Chondrocyte (in vitro differentiated cells): ENCODE measurements around the gene CTSH. TPM values are rescaled to one million over a fixed set of nuclear protein-coding genes. Genes with fewer than 3 reads are reported as not detected.
"Not testable (repeated sequence)": the region's sequence is repeated elsewhere in the genome, so short reads cannot be mapped to it uniquely, and the experiment has no call there.

Experiments
- DNase-seq: peaks from one replicate; pipeline ENCODE4 v3.0.0; 2021; ENCODE audit warnings: mixed read lengths, low spot score
- H3K27ac Mint-ChIP-seq: one replicate; pipeline ENCODE4 v1.8.0; 2021; ENCODE audit warnings: mild to moderate bottlenecking, moderate library complexity, mixed read lengths; ENCODE audit not compliant: unreplicated experiment
- H3K27me3 Mint-ChIP-seq: 2 replicates; pipeline ENCODE4 v1.8.0; 2021; ENCODE audit warnings: low read depth, mixed read lengths
- H3K36me3 Mint-ChIP-seq: 2 replicates; pipeline ENCODE4 v1.8.0; 2021; ENCODE audit warnings: low read depth, mixed read lengths
- H3K4me1 Mint-ChIP-seq: 2 replicates; pipeline ENCODE4 v1.8.0; 2021; ENCODE audit warnings: low read depth, mild to moderate bottlenecking, mixed read lengths
- H3K4me3 Mint-ChIP-seq: one replicate; pipeline ENCODE4 v1.8.0; 2021; ENCODE audit warnings: mild to moderate bottlenecking, moderate library complexity, mixed read lengths; ENCODE audit not compliant: unreplicated experiment
- H3K9me3 Mint-ChIP-seq: 2 replicates; pipeline ENCODE4 v1.8.0; 2021; ENCODE audit warnings: low read depth, mixed read lengths
- total RNA-seq: library from RNA; stranded (reverse); gene quantifications from 3 replicates; pipeline ENCODE4 v1.2.1, GENCODE V29; 2021
- TF ChIP-seq, protein P1 (sequence below): fragments of 200-600 bp; sonication (generic); IDR thresholded peaks from 2 replicates; pipeline ENCODE4 v1.5.0; 2021; ENCODE audit warnings: antibody characterized with exemption, mild to moderate bottlenecking, moderate library complexity

The CTSH gene
- total RNA-seq, 1 donor from 2014 or later, result 22.5 TPM

DNA sequence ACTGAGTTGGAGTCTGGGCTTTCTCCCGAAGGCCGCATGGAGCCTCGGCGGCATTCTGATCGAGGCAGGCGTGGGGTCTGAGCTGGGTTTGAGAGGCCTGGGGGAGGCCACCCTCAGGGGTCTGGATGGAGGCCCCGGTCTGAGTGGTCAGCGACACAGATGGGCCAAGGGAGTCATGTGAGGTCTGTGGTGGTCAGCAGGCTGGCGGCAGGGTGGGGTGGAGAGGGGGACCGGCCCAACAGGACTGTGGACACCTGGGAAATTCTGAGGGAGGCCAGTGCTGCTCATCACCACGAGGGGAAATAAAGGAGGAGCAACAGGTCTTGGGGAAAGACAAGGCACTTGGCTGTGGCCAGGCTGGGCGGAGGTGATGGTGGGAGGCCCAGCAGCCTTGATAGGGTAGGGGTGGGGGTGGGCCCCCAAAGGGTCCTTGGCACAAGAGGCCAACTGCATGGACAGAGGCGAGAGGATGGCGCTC is 16.2 kb downstream of the CTSH start:
- no peak overlapping the region for H3K4me3 Mint-ChIP-seq
- H3K27me3 Mint-ChIP-seq, result no peaks in the 10 kb centered on the region
- no peak overlapping the region for H3K27ac Mint-ChIP-seq
- TF ChIP-seq, protein P1, sequence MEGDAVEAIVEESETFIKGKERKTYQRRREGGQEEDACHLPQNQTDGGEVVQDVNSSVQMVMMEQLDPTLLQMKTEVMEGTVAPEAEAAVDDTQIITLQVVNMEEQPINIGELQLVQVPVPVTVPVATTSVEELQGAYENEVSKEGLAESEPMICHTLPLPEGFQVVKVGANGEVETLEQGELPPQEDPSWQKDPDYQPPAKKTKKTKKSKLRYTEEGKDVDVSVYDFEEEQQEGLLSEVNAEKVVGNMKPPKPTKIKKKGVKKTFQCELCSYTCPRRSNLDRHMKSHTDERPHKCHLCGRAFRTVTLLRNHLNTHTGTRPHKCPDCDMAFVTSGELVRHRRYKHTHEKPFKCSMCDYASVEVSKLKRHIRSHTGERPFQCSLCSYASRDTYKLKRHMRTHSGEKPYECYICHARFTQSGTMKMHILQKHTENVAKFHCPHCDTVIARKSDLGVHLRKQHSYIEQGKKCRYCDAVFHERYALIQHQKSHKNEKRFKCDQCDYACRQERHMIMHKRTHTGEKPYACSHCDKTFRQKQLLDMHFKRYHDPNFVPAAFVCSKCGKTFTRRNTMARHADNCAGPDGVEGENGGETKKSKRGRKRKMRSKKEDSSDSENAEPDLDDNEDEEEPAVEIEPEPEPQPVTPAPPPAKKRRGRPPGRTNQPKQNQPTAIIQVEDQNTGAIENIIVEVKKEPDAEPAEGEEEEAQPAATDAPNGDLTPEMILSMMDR, result no peak
- H3K9me3 Mint-ChIP-seq, result no peaks in the 10 kb centered on the region
- peaks cover 4% of the 10 kb centered on the region for H3K4me1 Mint-ChIP-seq
- no peak for DNase-seq
- peaks cover 8% of the 10 kb centered on the region for H3K36me3 Mint-ChIP-seq

DNA sequence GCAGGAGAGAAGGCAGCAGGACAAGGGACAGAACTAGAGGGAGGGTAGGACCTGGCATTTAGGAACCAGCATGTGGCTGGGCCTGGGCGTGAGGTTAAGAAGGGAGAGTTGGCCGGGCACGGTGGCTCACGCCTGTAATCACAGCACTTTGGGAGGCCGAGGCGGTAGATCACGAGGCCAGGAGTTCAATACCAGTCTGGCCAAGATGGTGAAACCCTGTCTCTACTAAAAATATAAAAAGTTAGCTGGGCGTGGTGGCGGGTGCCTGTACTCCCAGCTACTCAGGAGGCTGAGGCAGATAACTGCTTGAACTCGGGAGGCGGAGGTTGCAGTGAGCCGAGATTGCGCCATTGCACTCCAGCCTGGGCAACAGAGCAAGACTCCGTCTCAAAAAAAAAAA is 16.7 kb downstream of the CTSH start:
- H3K9me3 Mint-ChIP-seq, DNase-seq, H3K4me3 Mint-ChIP-seq, H3K36me3 Mint-ChIP-seq, H3K27me3 Mint-ChIP-seq, H3K4me1 Mint-ChIP-seq, H3K27ac Mint-ChIP-seq: not testable (repeated sequence)

DNA sequence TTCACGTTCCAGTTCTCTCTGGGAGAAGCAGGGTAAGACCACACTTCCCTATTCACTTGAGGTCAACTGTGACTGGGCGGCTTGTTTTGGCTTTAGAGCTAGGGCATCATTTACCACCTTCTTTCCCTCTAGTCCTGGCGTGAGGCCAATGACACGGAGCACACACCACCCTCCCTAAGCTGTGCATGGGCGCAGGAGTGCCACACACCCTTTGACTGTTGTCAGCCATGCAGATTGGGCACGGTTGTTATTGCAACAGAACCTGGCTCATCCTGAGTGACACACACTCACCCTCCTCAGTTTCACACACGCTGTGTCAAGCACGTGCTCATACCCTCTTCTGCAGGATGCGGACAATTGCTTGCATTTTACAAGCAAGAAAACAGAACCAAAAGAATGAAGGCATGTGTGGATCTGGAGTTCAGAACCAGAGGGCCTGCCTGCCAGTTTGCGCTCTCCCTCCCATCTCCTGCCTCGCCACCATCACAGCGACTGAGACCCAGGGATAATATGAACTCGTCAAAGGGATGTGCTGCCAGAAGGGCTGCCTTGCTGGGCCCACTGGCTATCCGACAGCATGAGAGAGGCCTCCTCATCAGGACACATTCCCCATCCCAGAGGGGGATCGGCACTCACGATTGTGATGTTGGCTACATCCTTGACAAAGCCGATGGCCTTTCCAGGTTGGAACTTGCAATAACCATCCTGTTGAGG is 17.6 kb downstream of the CTSH start:
- Mint-ChIP-seq H3K36me3 (peaks cover 12% of the 10 kb centered on the region), H3K4me3 (no peak overlapping the region), H3K27me3 (no peaks in the 10 kb centered on the region), H3K9me3 (no peaks in the 10 kb centered on the region), H3K27ac (no peak overlapping the region), H3K4me1 (no peaks in the 10 kb centered on the region)
- DNase-seq, result no peak
- TF ChIP-seq, protein P1, result no peak

DNA sequence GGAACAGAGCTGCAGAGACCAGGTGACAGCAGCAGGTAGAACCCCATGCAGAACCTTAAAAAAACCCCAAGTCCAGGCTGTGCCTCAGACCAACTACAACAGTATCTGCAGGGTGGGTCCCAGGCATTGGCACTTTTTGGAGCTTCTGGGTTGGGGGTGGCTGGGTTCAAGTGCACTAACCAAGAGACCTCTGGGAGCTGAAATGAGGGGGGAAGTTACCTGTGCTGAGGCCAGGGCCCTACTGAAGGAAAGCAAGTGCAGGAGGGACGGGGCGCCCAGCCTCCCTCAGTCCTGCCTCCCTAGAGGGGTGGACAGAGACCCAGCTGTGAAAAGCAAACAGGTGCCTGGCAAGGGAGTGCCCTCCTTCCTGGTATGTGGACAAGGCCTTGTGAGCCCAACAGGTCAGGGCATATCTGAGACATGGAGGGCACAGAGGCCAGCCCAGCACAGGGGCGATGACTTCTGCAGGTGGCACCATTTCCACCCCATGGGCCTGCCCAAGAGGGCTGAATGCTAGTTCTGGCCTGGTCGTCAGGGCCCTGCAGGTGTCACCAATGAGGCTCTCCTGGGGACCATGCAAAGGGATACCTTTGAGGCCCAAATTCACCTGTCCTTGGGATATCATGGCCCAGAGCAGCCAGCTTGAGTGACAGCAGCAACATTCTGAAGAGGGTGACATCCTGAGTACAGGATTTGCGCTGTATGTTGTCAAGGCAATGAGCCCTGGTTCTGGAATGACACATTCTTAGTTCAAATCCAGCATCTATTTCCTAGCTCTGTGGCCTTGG is 18.7 kb downstream of the CTSH start:
- Mint-ChIP-seq H3K9me3 (no peaks in the 10 kb centered on the region), H3K27me3 (no peaks in the 10 kb centered on the region), H3K27ac (no peak overlapping the region), H3K4me1 (no peaks in the 10 kb centered on the region), H3K4me3 (no peak overlapping the region), H3K36me3 (peaks cover 22% of the 10 kb centered on the region)
- TF ChIP-seq, protein P1, result no peak
- DNase-seq, result no peak

DNA sequence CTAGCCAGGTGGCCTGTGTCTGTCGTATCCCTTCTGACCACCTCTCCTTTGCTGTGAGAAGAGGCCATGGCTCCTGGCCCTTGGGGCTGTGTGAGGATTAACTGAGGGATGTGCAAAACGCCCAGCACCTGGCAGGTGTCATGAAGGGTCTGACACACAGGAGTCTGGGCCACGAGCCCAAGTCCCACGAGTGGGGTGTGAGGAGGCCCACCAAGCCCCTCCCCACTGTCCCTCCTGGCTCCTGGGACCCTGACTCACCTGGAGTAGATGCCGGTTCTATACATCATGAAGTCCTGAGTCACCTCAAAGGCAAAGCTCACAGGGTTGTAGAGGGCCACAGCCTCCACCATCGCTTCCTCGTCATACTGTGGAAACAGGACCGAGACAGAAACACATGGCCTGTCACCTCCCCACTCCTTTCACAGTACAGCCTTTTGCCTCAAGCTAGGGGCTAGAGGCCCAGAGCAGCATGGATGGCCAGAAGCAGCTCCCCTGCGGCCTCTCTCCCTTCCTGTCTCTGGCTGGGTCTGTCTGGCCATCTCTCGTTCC is 19.7 kb downstream of the CTSH start:
- no peaks in the 10 kb centered on the region for H3K9me3 Mint-ChIP-seq
- no peak overlapping the region for H3K4me3 Mint-ChIP-seq
- no peaks in the 10 kb centered on the region for H3K4me1 Mint-ChIP-seq
- no peak overlapping the region for H3K27ac Mint-ChIP-seq
- TF ChIP-seq, protein P1, result no peak
- H3K36me3 Mint-ChIP-seq, result peaks cover 24% of the 10 kb centered on the region
- no peaks in the 10 kb centered on the region for H3K27me3 Mint-ChIP-seq
- no peak for DNase-seq
